Measurements from ENCODE around the gene CBX3.

The CBX3 gene

DNA sequence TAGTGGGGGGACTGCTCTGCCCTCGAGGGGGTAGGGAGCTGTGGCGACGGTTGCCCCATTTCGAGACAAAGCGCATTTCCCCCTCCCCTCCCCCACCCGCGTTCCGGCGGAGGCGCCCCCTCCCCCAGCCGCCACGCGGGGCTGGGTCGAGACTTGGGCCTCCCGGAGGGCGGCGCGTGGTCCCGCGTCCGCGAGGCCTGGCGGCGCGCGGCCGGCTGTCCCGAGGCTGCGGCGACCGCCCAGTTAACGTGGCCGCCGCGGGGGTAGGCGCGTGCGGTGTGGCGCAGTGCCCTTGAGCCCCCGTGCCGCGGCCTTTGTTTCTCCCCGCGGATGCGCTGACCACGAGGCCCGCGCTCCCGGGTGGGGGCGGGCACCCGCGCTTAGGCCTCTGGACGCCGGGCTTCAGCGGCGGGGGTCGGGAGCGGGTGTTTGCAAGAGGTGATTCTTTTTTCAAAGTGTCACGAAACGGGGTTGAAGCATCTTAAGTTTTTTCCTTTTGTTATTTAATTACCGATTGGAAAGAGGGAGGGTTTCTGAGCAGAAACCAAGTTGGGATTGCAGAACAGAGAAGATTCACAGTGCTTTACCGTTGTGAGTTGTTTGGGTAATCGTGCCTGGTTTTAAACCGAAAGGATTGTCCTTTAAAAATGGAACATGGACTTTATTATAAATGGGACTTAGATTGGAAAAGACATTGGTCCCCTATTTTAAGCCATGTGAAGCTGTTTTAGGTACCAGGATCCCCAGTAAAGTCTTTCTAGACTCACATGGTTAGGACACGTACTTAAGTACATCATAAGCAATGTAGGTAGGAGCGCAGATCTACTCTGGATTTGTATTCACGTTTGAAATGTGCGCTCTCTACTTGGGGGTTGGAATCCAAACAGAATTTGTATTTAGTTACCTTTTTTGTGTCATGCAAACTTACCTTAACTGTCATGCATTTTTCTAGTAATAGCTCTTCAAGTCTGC lies 760 bp downstream of the CBX3 start:
- in situ Hi-C loops (cut with HindIII; ENCODE audit: low sequenced_read_pairs), result no loop called here

DNA sequence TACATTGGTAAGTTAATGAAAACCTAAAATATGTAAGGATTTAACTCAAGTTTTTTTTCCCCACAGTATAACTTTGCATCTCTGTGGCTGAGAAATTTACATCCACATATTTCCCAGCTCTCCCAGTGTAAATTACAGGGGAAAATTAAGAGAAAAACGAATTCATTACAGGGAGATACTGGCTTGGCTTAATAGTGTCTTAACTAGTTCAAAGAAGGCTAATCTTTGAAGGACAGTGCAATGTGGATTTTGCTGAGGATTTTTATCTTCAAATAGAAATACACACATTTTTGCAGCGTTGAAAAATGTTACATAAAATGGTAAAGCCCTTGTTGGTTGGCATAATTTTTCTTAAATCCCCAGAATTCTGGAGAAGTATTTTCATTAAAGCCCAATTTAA lies 1.5 kb downstream of the CBX3 start:
- peak overlapping the region; percentile 100 for H3K4me3 ChIP-seq (ENCODE audit: low read depth, low read length)
- no peak for DNase-seq (ENCODE audit: low read depth)
- in situ Hi-C loops (cut with HindIII; ENCODE audit: low sequenced_read_pairs), result no loop called here
- TF ChIP-seq, protein P1, sequence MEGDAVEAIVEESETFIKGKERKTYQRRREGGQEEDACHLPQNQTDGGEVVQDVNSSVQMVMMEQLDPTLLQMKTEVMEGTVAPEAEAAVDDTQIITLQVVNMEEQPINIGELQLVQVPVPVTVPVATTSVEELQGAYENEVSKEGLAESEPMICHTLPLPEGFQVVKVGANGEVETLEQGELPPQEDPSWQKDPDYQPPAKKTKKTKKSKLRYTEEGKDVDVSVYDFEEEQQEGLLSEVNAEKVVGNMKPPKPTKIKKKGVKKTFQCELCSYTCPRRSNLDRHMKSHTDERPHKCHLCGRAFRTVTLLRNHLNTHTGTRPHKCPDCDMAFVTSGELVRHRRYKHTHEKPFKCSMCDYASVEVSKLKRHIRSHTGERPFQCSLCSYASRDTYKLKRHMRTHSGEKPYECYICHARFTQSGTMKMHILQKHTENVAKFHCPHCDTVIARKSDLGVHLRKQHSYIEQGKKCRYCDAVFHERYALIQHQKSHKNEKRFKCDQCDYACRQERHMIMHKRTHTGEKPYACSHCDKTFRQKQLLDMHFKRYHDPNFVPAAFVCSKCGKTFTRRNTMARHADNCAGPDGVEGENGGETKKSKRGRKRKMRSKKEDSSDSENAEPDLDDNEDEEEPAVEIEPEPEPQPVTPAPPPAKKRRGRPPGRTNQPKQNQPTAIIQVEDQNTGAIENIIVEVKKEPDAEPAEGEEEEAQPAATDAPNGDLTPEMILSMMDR (IDR thresholded peaks at IDR 0.05; ENCODE audit: low read depth, low read length, missing control alignments), result no peak

More for the DNA sequence above, 760 bp downstream of the CBX3 start:
- peak overlapping the region; percentile 100 for H3K4me3 ChIP-seq (ENCODE audit: low read depth, low read length)
- TF ChIP-seq, protein P1 (IDR thresholded peaks at IDR 0.05; ENCODE audit: low read depth, low read length, missing control alignments), result no peak
- no peak for DNase-seq (ENCODE audit: low read depth)

DNA sequence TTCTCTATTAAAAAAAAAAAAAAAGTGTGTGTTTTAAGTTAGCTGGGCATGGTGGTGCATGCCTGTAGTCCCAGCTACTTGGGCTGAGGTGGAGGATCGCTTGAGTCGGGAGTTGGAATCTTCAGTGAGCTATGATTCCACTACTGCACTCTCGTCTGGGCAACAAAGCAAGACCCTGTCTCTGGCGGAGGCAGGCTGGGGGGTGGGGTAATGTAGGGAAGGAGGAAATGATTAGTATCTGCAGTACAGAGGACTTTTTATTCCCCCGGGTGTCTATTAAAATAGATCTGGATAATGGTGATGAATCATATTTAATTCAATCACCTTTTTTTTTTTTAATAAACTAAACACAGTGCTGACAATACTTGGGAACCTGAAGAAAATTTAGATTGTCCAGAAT lies 6.5 kb downstream of the CBX3 start:
- in situ Hi-C loops (cut with HindIII; ENCODE audit: low sequenced_read_pairs), result no loop called here
- DNase-seq (ENCODE audit: low read depth), result no peak
- no peak overlapping the region for H3K4me3 ChIP-seq (ENCODE audit: low read depth, low read length)
- TF ChIP-seq, protein P1 (IDR thresholded peaks at IDR 0.05; ENCODE audit: low read depth, low read length, missing control alignments), result no peak

DNA sequence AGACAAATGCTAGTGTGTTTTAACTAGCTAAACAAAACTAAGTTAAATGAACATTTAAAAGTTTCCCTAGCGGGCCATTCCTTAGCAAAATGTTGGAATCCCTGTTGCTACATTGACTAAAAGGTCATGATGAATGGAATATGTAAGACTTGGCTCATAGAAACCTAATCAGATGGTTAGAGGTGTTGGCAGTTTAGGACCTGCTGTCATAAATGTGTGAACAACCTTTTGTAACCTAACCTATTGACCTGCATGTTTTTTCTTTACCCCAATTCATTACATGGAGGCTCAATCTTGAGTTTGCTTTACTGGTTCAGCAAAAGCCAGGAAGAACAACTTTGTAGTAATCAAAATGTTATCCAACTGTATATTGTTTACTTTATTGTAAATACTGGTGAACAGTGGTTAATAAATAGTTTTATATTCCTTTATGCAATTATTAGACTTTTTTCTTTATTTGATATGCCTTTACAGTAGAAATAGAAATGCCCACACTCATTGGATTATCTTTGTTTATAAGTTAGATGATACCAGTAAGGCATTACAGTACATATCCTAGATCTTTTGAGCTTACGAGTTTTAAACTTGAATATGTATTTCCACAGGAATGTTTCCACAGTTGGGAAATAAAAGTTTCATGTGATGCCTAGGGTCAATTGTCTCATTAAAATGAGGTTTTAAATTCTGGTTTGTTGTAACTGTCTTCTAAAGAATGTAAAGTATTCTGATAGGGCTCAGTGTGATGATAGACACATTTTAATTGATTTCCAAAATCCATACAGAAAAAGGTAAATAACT lies 11.6 kb downstream of the CBX3 start:
- TF ChIP-seq, protein P1 (IDR thresholded peaks at IDR 0.05; ENCODE audit: low read depth, low read length, missing control alignments), result no peak
- DNase-seq (ENCODE audit: low read depth), result no peak
- in situ Hi-C loops (cut with HindIII; ENCODE audit: low sequenced_read_pairs), result no loop called here
- no peak overlapping the region for H3K4me3 ChIP-seq (ENCODE audit: low read depth, low read length)

DNA sequence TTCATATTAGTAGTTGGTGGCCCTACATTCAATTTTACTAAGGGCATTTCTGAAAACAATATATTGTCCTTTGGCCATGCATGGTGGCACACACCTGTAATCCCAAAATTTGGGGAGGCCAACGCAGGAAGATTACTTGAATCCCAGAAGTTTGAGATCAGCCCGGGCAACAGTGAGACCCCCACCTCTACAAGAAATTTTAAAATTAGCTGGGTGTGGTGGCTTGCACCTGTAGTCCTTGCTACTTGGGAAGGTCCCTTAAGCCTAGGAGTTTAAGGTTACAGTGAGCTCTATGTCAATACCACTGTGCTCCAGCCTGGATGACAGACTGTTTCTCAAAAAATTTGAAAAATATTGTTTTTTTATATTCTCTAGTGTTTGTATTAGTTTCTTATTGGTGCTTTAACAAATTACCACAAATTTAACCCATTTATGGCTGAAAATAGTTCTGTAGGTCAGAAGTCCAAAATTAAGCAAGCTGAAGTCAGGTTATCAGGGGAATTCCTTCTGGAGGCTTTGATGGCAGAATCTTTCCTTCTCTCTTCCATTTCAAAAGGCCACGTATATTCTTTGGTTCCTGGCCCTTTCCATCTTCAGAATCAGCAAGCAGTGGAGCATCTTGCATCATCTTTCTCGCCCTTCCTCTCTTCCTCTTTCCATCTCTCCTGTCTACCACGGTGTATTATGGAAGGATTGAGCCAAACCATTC lies 12.4 kb downstream of the CBX3 start:
- TF ChIP-seq, protein P1 (IDR thresholded peaks at IDR 0.05; ENCODE audit: low read depth, low read length, missing control alignments), result no peak
- no peak for DNase-seq (ENCODE audit: low read depth)
- H3K4me3 ChIP-seq (ENCODE audit: low read depth, low read length), result no peak overlapping the region
- in situ Hi-C loops (cut with HindIII; ENCODE audit: low sequenced_read_pairs), result no loop called here

DNA sequence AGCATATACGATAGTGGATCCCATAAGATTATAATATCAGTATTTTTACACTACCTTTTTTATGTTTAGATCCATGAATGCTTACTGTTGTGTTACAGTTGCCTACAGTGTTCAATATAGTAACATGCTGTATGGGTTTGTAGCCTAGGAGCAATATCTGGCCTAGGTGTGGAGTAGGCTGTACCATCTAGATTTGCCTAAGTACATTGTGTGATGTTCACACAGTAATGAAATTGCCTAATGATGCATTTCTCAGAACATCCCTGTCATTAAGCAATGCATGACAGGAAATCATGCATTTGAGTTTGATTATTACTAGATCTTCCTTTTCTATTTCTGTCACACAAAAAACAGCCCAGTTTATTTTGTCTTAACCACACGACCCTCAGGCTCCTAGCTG lies 14.5 kb downstream of the CBX3 start:
- no peak for DNase-seq (ENCODE audit: low read depth)
- in situ Hi-C loops (cut with HindIII; ENCODE audit: low sequenced_read_pairs), result no loop called here
- H3K4me3 ChIP-seq (ENCODE audit: low read depth, low read length), result no peak overlapping the region
- TF ChIP-seq, protein P1 (IDR thresholded peaks at IDR 0.05; ENCODE audit: low read depth, low read length, missing control alignments), result no peak

Data from astrocyte of the cerebellum (primary cell).